ENCODE measurements around the gene CFLAR.
"Not testable (repeated sequence)": the region's sequence is repeated elsewhere in the genome, so short reads cannot be mapped to it uniquely, and the experiment has no call there.

DNA sequence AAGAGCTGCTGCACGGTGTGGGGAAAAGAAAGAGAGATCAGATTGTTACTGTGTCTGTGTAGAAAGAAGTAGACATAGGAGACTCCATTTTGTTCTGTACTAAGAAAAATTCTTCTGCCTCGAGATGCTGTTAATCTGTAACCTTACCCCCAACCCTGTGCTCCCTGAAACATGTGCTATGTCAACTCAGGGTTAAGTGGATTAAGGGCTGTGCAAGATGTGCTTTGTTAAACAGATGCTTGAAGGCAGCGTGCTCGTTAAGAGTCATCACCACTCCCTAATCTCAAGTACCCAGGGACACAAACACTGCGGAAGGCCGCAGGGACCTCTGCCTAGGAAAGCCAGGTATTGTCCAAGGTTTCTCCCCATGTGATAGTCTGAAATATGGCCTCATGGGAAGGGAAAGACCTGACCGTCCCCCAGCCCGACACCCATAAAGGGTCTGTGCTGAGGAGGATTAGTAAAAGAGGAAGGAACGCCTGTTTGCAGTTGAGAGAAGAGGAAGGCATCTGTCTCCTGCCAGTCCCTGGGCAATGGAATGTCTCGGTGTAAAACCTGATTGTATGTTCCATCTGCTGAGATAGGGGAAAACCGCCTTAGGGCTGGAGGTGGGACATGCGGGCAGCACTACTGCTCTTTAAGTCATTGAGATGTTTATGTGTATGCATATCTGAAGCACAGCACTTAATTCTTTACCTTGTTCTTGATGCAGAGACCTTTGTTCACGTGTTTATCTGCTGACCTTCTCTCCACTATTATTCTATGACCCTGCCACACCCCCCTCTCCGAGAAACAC lies 23.2 kb downstream of the CFLAR start:
- TF ChIP-seq, protein P1, sequence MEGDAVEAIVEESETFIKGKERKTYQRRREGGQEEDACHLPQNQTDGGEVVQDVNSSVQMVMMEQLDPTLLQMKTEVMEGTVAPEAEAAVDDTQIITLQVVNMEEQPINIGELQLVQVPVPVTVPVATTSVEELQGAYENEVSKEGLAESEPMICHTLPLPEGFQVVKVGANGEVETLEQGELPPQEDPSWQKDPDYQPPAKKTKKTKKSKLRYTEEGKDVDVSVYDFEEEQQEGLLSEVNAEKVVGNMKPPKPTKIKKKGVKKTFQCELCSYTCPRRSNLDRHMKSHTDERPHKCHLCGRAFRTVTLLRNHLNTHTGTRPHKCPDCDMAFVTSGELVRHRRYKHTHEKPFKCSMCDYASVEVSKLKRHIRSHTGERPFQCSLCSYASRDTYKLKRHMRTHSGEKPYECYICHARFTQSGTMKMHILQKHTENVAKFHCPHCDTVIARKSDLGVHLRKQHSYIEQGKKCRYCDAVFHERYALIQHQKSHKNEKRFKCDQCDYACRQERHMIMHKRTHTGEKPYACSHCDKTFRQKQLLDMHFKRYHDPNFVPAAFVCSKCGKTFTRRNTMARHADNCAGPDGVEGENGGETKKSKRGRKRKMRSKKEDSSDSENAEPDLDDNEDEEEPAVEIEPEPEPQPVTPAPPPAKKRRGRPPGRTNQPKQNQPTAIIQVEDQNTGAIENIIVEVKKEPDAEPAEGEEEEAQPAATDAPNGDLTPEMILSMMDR (IDR thresholded peaks at IDR 0.05): not testable (repeated sequence)
- TF ChIP-seq POLR2A (IDR thresholded peaks at IDR 0.05): peak in 1 of 2 donors; percentile 9

Measured in thyroid gland (tissue), 4 donors.